ENCODE measurements around the gene SNX6.

DNA sequence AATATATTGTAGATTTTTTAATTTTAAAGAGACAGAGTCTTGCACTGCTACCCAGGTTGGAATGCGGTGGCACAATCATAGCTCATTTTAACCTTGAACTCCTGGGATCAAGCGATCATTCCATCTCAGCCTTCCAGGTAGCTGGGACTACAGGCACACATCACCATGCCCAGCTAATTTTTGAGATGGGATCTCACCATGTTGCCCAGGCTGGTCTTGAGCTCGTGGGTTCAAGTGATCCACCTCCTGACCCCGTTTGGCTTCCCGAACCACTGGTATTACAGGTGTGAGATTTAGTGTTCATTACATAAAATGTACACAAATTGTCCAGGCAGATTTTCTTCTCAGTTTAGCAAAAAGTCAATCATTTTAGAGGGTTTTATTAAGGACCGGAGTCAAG is 13.6 kb downstream of the SNX6 start:
- TF ChIP-seq POLR2AphosphoS5 (IDR thresholded peaks at IDR 0.05; ENCODE audit: low read depth) (no peak), CTCF (conservative IDR thresholded peaks at IDR 0.05; ENCODE audit: low read depth in 2 of 2) (no peak), EZH2 (IDR thresholded peaks at IDR 0.05; ENCODE audit: low read depth, unreplicated experiment) (no peak), NANOG (IDR thresholded peaks at IDR 0.05; ENCODE audit: borderline replicate concordance) (no peak), EZH2phosphoT487 (IDR thresholded peaks at IDR 0.05; ENCODE audit: unreplicated experiment) (no peak), STAT1 (IDR thresholded peaks at IDR 0.05; ENCODE audit: unreplicated experiment) (no peak), CREB1 (CRISPR knock-in tag; IDR thresholded peaks at IDR 0.05; ENCODE audit: low read depth) (no peak), ZNF331 (CRISPR knock-in tag; IDR thresholded peaks at IDR 0.05; ENCODE audit: low read depth) (no peak), JUNB (IDR thresholded peaks at IDR 0.05; ENCODE audit: unreplicated experiment) (no peak)
- TF ChIP-seq, protein P1, sequence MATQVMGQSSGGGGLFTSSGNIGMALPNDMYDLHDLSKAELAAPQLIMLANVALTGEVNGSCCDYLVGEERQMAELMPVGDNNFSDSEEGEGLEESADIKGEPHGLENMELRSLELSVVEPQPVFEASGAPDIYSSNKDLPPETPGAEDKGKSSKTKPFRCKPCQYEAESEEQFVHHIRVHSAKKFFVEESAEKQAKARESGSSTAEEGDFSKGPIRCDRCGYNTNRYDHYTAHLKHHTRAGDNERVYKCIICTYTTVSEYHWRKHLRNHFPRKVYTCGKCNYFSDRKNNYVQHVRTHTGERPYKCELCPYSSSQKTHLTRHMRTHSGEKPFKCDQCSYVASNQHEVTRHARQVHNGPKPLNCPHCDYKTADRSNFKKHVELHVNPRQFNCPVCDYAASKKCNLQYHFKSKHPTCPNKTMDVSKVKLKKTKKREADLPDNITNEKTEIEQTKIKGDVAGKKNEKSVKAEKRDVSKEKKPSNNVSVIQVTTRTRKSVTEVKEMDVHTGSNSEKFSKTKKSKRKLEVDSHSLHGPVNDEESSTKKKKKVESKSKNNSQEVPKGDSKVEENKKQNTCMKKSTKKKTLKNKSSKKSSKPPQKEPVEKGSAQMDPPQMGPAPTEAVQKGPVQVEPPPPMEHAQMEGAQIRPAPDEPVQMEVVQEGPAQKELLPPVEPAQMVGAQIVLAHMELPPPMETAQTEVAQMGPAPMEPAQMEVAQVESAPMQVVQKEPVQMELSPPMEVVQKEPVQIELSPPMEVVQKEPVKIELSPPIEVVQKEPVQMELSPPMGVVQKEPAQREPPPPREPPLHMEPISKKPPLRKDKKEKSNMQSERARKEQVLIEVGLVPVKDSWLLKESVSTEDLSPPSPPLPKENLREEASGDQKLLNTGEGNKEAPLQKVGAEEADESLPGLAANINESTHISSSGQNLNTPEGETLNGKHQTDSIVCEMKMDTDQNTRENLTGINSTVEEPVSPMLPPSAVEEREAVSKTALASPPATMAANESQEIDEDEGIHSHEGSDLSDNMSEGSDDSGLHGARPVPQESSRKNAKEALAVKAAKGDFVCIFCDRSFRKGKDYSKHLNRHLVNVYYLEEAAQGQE (IDR thresholded peaks at IDR 0.05; ENCODE audit: unreplicated experiment): no peak
